Panc1 (cell line): Measurements from ENCODE around the gene PELI1.

ENCODE experiments used
- POLR2AphosphoS5 ChIP-seq: IDR thresholded peaks from 2 replicates; pipeline ENCODE4 v1.6.1; 2012; ENCODE audit warnings: mild to moderate bottlenecking, low read depth, low read length, moderate library complexity
- SIN3A ChIP-seq: IDR thresholded peaks from 2 replicates; pipeline ENCODE4 v1.6.1; 2012; ENCODE audit warnings: low read depth, mild to moderate bottlenecking, low read length, moderate library complexity, borderline replicate concordance; ENCODE audit not compliant: insufficient read depth
- TF ChIP-seq, protein P1 (sequence below): fragments of 450-650 bp; IDR thresholded peaks from 2 replicates; pipeline ENCODE4 v1.5.1; 2017; ENCODE audit warnings: mild to moderate bottlenecking
- TF ChIP-seq, protein P2 (sequence below), 2 experiments: IDR thresholded peaks; 2 replicates each; pipeline ENCODE4 v1.6.1; 2011 to 2012; ENCODE audit warnings: low read depth in 2 of 2, control low read depth in 1 of 2, low read length in 1 of 2, mild to moderate bottlenecking in 1 of 2, moderate library complexity in 1 of 2; ENCODE audit not compliant: insufficient read depth in 1 of 2

DNA sequence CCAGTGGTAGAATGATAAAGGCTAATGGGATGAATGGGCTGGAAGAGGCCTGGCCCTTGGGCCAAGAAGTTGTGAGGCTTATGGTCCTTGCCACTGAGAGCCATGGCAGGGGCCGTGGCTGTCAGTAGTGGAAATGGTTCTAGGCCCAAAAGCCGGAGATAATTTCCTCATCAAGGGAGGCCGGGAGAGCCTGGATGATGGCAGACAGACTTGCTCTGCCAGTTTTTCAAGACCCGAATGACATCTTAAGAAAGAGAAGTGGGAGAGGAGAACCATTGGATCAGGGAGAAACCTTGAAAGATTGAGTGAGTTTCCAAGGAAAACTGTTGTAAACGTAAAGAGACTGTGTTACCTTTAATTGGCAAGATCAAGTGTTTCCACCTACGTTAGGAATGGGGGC, 78.7 kb downstream of the PELI1 start:
- TF ChIP-seq, protein P1, sequence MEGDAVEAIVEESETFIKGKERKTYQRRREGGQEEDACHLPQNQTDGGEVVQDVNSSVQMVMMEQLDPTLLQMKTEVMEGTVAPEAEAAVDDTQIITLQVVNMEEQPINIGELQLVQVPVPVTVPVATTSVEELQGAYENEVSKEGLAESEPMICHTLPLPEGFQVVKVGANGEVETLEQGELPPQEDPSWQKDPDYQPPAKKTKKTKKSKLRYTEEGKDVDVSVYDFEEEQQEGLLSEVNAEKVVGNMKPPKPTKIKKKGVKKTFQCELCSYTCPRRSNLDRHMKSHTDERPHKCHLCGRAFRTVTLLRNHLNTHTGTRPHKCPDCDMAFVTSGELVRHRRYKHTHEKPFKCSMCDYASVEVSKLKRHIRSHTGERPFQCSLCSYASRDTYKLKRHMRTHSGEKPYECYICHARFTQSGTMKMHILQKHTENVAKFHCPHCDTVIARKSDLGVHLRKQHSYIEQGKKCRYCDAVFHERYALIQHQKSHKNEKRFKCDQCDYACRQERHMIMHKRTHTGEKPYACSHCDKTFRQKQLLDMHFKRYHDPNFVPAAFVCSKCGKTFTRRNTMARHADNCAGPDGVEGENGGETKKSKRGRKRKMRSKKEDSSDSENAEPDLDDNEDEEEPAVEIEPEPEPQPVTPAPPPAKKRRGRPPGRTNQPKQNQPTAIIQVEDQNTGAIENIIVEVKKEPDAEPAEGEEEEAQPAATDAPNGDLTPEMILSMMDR: no peak
- TF ChIP-seq, protein P2, sequence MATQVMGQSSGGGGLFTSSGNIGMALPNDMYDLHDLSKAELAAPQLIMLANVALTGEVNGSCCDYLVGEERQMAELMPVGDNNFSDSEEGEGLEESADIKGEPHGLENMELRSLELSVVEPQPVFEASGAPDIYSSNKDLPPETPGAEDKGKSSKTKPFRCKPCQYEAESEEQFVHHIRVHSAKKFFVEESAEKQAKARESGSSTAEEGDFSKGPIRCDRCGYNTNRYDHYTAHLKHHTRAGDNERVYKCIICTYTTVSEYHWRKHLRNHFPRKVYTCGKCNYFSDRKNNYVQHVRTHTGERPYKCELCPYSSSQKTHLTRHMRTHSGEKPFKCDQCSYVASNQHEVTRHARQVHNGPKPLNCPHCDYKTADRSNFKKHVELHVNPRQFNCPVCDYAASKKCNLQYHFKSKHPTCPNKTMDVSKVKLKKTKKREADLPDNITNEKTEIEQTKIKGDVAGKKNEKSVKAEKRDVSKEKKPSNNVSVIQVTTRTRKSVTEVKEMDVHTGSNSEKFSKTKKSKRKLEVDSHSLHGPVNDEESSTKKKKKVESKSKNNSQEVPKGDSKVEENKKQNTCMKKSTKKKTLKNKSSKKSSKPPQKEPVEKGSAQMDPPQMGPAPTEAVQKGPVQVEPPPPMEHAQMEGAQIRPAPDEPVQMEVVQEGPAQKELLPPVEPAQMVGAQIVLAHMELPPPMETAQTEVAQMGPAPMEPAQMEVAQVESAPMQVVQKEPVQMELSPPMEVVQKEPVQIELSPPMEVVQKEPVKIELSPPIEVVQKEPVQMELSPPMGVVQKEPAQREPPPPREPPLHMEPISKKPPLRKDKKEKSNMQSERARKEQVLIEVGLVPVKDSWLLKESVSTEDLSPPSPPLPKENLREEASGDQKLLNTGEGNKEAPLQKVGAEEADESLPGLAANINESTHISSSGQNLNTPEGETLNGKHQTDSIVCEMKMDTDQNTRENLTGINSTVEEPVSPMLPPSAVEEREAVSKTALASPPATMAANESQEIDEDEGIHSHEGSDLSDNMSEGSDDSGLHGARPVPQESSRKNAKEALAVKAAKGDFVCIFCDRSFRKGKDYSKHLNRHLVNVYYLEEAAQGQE (IDR thresholded peaks at IDR 0.05; ENCODE audit: insufficient read depth in 1 of 2, low read depth in 2 of 2, low read length in 1 of 2): no peak
- TF ChIP-seq SIN3A (no peak), POLR2AphosphoS5 (no peak)
